CD4-positive, alpha-beta memory T cell (primary cell): ENCODE data around the gene CDC42EP2. TPM values are rescaled to one million over a fixed set of nuclear protein-coding genes. Genes with fewer than 3 reads are reported as not detected.

ENCODE experiments used
- CTCF ChIA-PET: fragments of 350-600 bp; sonication (Branson Sonifier 250); formaldehyde crosslinking; loops from one replicate; lab custom pipeline; 2021; ENCODE audit warnings: inconsistent platforms; ENCODE audit not compliant: partially characterized antibody; lab: Charles Lee
- POLR2A ChIA-PET: fragments of 350-600 bp; sonication (Branson Sonifier 250); formaldehyde crosslinking; loops from one replicate; lab custom pipeline; 2021; ENCODE audit not compliant: partially characterized antibody; lab: Charles Lee
- DNase-seq, 5 donors: peaks; one replicate each; pipeline versions ENCODE4 v3.0.0 to v3.0.0-alpha.2; 2020 to 2022; ENCODE audit warnings: mixed read lengths in 1 of 5
- H3K27ac ChIP-seq: one replicate; pipeline ENCODE4 v1.7.0; 2013; ENCODE audit warnings: low read depth, low read length
- H3K27me3 ChIP-seq: 2 replicates; pipeline ENCODE4 v1.7.0; 2013; ENCODE audit warnings: mild to moderate bottlenecking, low read length, moderate library complexity; ENCODE audit not compliant: insufficient read depth
- H3K36me3 ChIP-seq: 2 replicates; pipeline ENCODE4 v1.7.0; 2013; ENCODE audit warnings: mild to moderate bottlenecking, low read length, moderate library complexity; ENCODE audit not compliant: insufficient read depth
- H3K4me1 ChIP-seq: 2 replicates; pipeline ENCODE4 v1.7.0; 2013; ENCODE audit warnings: mild to moderate bottlenecking, low read length, moderate library complexity; ENCODE audit not compliant: insufficient read depth
- H3K4me3 ChIP-seq, 2 donors: one replicate each; pipeline ENCODE4 v1.7.0; 2013; ENCODE audit warnings: low read length in 2 of 2, mild to moderate bottlenecking in 1 of 2
- H3K9me3 ChIP-seq, 2 donors: one replicate each; pipeline ENCODE4 v1.7.0; 2013; ENCODE audit warnings: low read length in 2 of 2, control low read depth in 1 of 2; ENCODE audit not compliant: control insufficient read depth in 1 of 2
- H3K27ac Mint-ChIP-seq, 7 donors: one replicate each; pipeline ENCODE4 v1.8.0; 2020 to 2021; ENCODE audit warnings: mixed read lengths in 7 of 7, mild to moderate bottlenecking in 6 of 7, inconsistent platforms in 3 of 7, moderate library complexity in 3 of 7
- H3K27me3 Mint-ChIP-seq, 2 donors: one replicate each; pipeline ENCODE4 v1.8.0; 2020 to 2021; ENCODE audit warnings: mixed read lengths in 2 of 2
- H3K36me3 Mint-ChIP-seq, 2 donors: one replicate each; pipeline ENCODE4 v1.8.0; 2020 to 2021; ENCODE audit warnings: mixed read lengths in 2 of 2, inconsistent platforms in 1 of 2, mild to moderate bottlenecking in 1 of 2
- H3K4me1 Mint-ChIP-seq, 4 donors: one replicate each; pipeline ENCODE4 v1.8.0; 2020 to 2021; ENCODE audit warnings: mixed read lengths in 4 of 4, mild to moderate bottlenecking in 1 of 4
- H3K4me3 Mint-ChIP-seq, 8 donors: one replicate each; pipeline ENCODE4 v1.8.0; 2020 to 2021; ENCODE audit warnings: mixed read lengths in 8 of 8, mild to moderate bottlenecking in 7 of 8, moderate library complexity in 6 of 8, inconsistent platforms in 3 of 8
- H3K9me3 Mint-ChIP-seq, 8 donors: one replicate each; pipeline ENCODE4 v1.8.0; 2020 to 2021; ENCODE audit warnings: mixed read lengths in 8 of 8, mild to moderate bottlenecking in 5 of 8, inconsistent platforms in 3 of 8, moderate library complexity in 1 of 8
- intact Hi-C: fragments of 100-400 bp; cut with micrococcal nuclease; formaldehyde crosslinking; loops from one replicate; pipeline ENCODE4 v1.15.1; 2023
- polyA plus RNA-seq, 2 donors: library from polyadenylated mRNA; unstranded; fragments of 300-500 nt; fragmentation: Illumina TruSeq; gene quantifications; one replicate each; pipeline ENCODE4 v1.2.3, GENCODE V29; 2021
- total RNA-seq, 2 experiments: library from RNA; stranded (reverse); gene quantifications; one replicate each; pipeline ENCODE4 v1.2.3, GENCODE V29; 2021

Gene CDC42EP2
- total and polyA plus RNA-seq, 4 experiments from 2014 or later = 0.55 to 0.67 TPM; not detected in 2

GRCh38 chr11:65362320-65362931 is 47.8 kb downstream of the CDC42EP2 start:
- no peaks in the 10 kb centered on the region for H3K36me3 ChIP-seq
- no peaks in the 10 kb centered on the region for H3K9me3 ChIP-seq
- Mint-ChIP-seq H3K4me3 (peak overlapping the region in 1 of 8 donors; percentile 0), H3K27me3 (no peaks in the 10 kb centered on the region), H3K9me3 (no peaks in the 10 kb centered on the region), H3K36me3 (no peaks in the 10 kb centered on the region), H3K4me1 (peaks cover 0 to 3% (median 1%) of the 10 kb centered on the region in 4 donors), H3K27ac (no peak overlapping the region)
- no peak overlapping the region for H3K27ac ChIP-seq
- DNase-seq = no peak
- intact Hi-C loops = no loop called here
- no peaks in the 10 kb centered on the region for H3K27me3 ChIP-seq
- no peak overlapping the region for H3K4me3 ChIP-seq
- ChIA-PET CTCF (no interaction called here), POLR2A (interaction anchor here (1.4 kb wide), 1 partner anchor 136 kb away, joined by 3 read pairs; no protein-coding TSS in a partner anchor)
- H3K4me1 ChIP-seq = no peaks in the 10 kb centered on the region

DNA sequence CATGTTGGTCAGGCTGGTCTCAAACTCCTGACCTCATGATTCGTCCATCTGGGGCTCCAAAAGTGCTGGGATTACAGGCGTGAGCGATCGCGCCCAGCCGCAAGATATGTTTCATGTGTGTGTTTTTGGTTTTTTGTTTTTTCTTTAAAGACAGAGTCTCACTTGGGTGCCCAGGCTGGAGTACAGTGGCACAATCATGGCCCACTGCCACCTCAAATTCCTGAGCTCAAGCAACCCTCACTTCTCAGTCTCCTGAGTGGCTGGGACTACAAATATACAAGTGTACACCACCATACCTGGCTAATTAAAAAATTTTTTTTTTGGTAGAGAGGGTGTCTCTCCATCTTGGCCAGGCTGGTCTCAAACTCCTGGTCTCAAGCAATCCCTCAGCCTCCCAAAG is 48.3 kb downstream of the CDC42EP2 start:
- Histone ChIP-seq H3K27ac (no peak overlapping the region), H3K4me3 (no peak overlapping the region), H3K27me3 (no peaks in the 10 kb centered on the region), H3K4me1 (no peaks in the 10 kb centered on the region), H3K9me3 (no peaks in the 10 kb centered on the region), H3K36me3 (no peaks in the 10 kb centered on the region)
- Mint-ChIP-seq H3K27me3 (no peaks in the 10 kb centered on the region), H3K9me3 (no peaks in the 10 kb centered on the region), H3K4me1 (peaks cover 0 to 3% (median 1%) of the 10 kb centered on the region in 4 donors), H3K27ac (no peak overlapping the region), H3K4me3 (no peak overlapping the region), H3K36me3 (no peaks in the 10 kb centered on the region)
- intact Hi-C loops = no loop called here
- CTCF ChIA-PET = no interaction called here
- POLR2A ChIA-PET = interaction anchor here (1.2 kb wide), 1 partner anchor 29 kb away, joined by 3 read pairs; the partner anchor contains the start of gene DPF2
- no peak for DNase-seq

DNA sequence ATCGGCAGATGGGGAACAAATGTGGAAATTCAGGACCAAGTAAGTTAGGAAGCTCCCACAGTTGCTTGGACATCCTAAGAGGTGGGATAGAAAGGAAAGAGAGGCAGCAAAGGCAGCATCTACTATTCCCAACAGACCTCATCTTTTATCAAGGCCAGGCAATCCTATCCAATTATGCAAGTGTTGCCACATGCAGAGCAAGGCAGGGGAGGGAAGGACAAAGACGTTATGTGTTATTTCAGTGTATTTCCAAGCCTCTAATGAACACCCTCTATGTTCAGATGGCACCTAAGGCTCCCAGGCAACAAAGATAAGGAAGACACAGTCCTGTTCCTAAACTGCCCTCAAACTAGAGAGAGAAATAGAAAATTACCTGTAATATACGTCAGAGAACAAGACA is 49.1 kb downstream of the CDC42EP2 start:
- Histone ChIP-seq H3K27ac (no peak overlapping the region), H3K27me3 (no peaks in the 10 kb centered on the region), H3K4me1 (no peaks in the 10 kb centered on the region), H3K4me3 (no peak overlapping the region), H3K36me3 (no peaks in the 10 kb centered on the region), H3K9me3 (no peaks in the 10 kb centered on the region)
- intact Hi-C loops = no loop called here
- Mint-ChIP-seq H3K4me1 (peaks cover 0 to 3% (median 1%) of the 10 kb centered on the region in 4 donors), H3K27ac (peak overlapping the region in 2 of 7 donors; percentile 14 to 35), H3K9me3 (no peaks in the 10 kb centered on the region), H3K27me3 (no peaks in the 10 kb centered on the region), H3K4me3 (no peak overlapping the region), H3K36me3 (no peaks in the 10 kb centered on the region)
- DNase-seq = no peak
- ChIA-PET POLR2A (interaction anchor here (1.2 kb wide), 1 partner anchor 30 kb away, joined by 3 read pairs; the partner anchor contains the start of gene DPF2), CTCF (no interaction called here)

GRCh38 chr11:65366340-65366773 is 51.7 kb downstream of the CDC42EP2 start:
- H3K4me1 Mint-ChIP-seq = peaks cover 0 to 3% (median 1%) of the 10 kb centered on the region in 4 donors
- no peak overlapping the region for H3K27ac Mint-ChIP-seq
- POLR2A ChIA-PET = interaction anchor here (1.3 to 2.8 kb wide), 5 partner anchors 58 to 144 kb away, joined by 4 to 12 read pairs (median 8); partner anchors contain the start of gene MALAT1
- DNase-seq = peak; percentile 59 to 69 (median 64)
- H3K27ac ChIP-seq = no peak overlapping the region
- no peak overlapping the region for H3K4me3 Mint-ChIP-seq
- H3K4me1 ChIP-seq = no peaks in the 10 kb centered on the region
- CTCF ChIA-PET = interaction anchor here (1.0 to 3.2 kb wide), 3 partner anchors 98 to 143 kb away, joined by 3 to 17 read pairs (median 6); no protein-coding TSS in a partner anchor
- H3K4me3 ChIP-seq = no peak overlapping the region
- H3K27me3 Mint-ChIP-seq = no peaks in the 10 kb centered on the region
- H3K27me3 ChIP-seq = no peaks in the 10 kb centered on the region
- H3K9me3 Mint-ChIP-seq = no peaks in the 10 kb centered on the region
- H3K36me3 ChIP-seq = no peaks in the 10 kb centered on the region
- intact Hi-C loops = loop anchor here (1.0 to 5.0 kb wide), 5 partner anchors 16 to 221 kb away; partner anchors contain the start of gene SLC25A45
- no peaks in the 10 kb centered on the region for H3K9me3 ChIP-seq
- H3K36me3 Mint-ChIP-seq = no peaks in the 10 kb centered on the region

DNA sequence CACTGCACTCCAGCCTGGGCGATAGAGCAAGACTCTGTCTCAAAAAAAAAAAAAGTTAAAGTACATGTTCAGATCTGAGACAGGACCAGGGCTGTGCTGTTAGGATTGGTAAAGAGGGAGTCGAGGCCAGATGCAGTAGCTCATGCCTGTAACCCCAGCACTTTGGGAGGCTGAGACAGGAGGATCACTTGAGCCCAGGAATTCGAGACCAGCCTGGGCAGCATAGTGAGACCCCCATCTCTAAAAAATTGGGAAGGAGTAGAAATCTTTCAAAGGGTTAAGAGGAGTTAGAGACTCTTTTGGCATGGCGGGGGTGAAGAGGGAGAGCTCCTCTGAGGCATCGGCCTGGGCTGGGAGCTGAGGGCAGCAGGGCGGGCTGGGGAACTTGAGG is 56.0 kb downstream of the CDC42EP2 start:
- peaks cover 0 to 2% (median 0%) of the 10 kb centered on the region in 4 donors for H3K4me1 Mint-ChIP-seq
- no peaks in the 10 kb centered on the region for H3K27me3 Mint-ChIP-seq
- no peak overlapping the region for H3K27ac ChIP-seq
- no peaks in the 10 kb centered on the region for H3K4me1 ChIP-seq
- intact Hi-C loops = no loop called here
- no peaks in the 10 kb centered on the region for H3K36me3 Mint-ChIP-seq
- H3K27me3 ChIP-seq = no peaks in the 10 kb centered on the region
- no peaks in the 10 kb centered on the region for H3K9me3 ChIP-seq
- no peak overlapping the region for H3K4me3 Mint-ChIP-seq
- no peak overlapping the region for H3K4me3 ChIP-seq
- peak overlapping the region in 2 of 7 donors; percentile 29 to 46 for H3K27ac Mint-ChIP-seq
- ChIA-PET POLR2A (interaction anchor here (0.6 to 2.5 kb wide), 6 partner anchors 9 to 294 kb away, joined by 3 to 9 read pairs (median 4); no protein-coding TSS in a partner anchor), CTCF (interaction anchor here (0.9 to 2.8 kb wide), 3 partner anchors 10 to 12 kb away, joined by 3 to 14 read pairs (median 3); no protein-coding TSS in a partner anchor)
- no peaks in the 10 kb centered on the region for H3K36me3 ChIP-seq
- H3K9me3 Mint-ChIP-seq = no peaks in the 10 kb centered on the region
- no peak for DNase-seq

Other genes with a start within 250 kb of the CDC42EP2 start
- under 1 TPM; 0.41 to 0.64 TPM for gene CDCA5, start 230.8 kb upstream of the CDC42EP2 start, total RNA-seq
- gene CDCA5, start 230.8 kb upstream of the CDC42EP2 start, polyA plus RNA-seq = under 1 TPM in 1 of 2 donors, not detected in 1; 0.41 TPM
- 10 to 100 TPM; 48.6 to 51.9 TPM for gene ZFPL1, start 230.6 kb upstream of the CDC42EP2 start, total RNA-seq
- 10 to 100 TPM; 28.7 to 31.0 TPM for gene ZFPL1, start 230.6 kb upstream of the CDC42EP2 start, polyA plus RNA-seq
- 100 to 1,000 TPM; 221 to 226 TPM for gene VPS51, start 218.7 kb upstream of the CDC42EP2 start, total RNA-seq
- gene VPS51, start 218.7 kb upstream of the CDC42EP2 start, polyA plus RNA-seq = 100 to 1,000 TPM in 1 of 2 donors, 10 to 100 TPM in 1; 87.0 to 113 TPM
- gene TM7SF2, start 203.0 kb upstream of the CDC42EP2 start, total RNA-seq = 10 to 100 TPM; 22.4 to 27.2 TPM
- 10 to 100 TPM in 1 of 2 donors, 1 to 10 TPM in 1; 9.1 to 12.1 TPM for gene TM7SF2, start 203.0 kb upstream of the CDC42EP2 start, polyA plus RNA-seq
- 10 to 100 TPM; 15.9 to 16.5 TPM for gene ZNHIT2, start 197.2 kb upstream of the CDC42EP2 start, total RNA-seq
- gene ZNHIT2, start 197.2 kb upstream of the CDC42EP2 start, polyA plus RNA-seq = 10 to 100 TPM; 13.1 to 22.5 TPM
- 1,000 to 10,000 TPM; 1,571 to 1,690 TPM for gene FAU, start 192.7 kb upstream of the CDC42EP2 start, total RNA-seq
- gene FAU, start 192.7 kb upstream of the CDC42EP2 start, polyA plus RNA-seq = 1,000 to 10,000 TPM in 1 of 2 donors, 100 to 1,000 TPM in 1; 913 to 1,018 TPM
- gene MRPL49, start 192.5 kb upstream of the CDC42EP2 start, total RNA-seq = 10 to 100 TPM; 59.6 to 60.6 TPM
- gene MRPL49, start 192.5 kb upstream of the CDC42EP2 start, polyA plus RNA-seq = 100 to 1,000 TPM in 1 of 2 donors, 10 to 100 TPM in 1; 81.1 to 118 TPM
- gene SYVN1, start 180.3 kb upstream of the CDC42EP2 start, total RNA-seq = 10 to 100 TPM; 74.0 to 76.5 TPM
- gene SYVN1, start 180.3 kb upstream of the CDC42EP2 start, polyA plus RNA-seq = 10 to 100 TPM in 1 of 2 donors, 1 to 10 TPM in 1; 2.8 to 17.0 TPM
- gene SPDYC, start 144.6 kb upstream of the CDC42EP2 start, total RNA-seq = not detected
- not detected for gene SPDYC, start 144.6 kb upstream of the CDC42EP2 start, polyA plus RNA-seq
- 100 to 1,000 TPM; 135 to 141 TPM for gene CAPN1, start 132.9 kb upstream of the CDC42EP2 start, total RNA-seq
- 100 to 1,000 TPM; 115 to 127 TPM for gene CAPN1, start 132.9 kb upstream of the CDC42EP2 start, polyA plus RNA-seq
- 10 to 100 TPM; 26.4 to 27.3 TPM for gene POLA2, start 52.9 kb upstream of the CDC42EP2 start, total RNA-seq
- gene POLA2, start 52.9 kb upstream of the CDC42EP2 start, polyA plus RNA-seq = 10 to 100 TPM in 1 of 2 donors, 1 to 10 TPM in 1; 7.8 to 13.7 TPM
- 100 to 1,000 TPM; 101 to 102 TPM for gene DPF2, start 19.0 kb downstream of the CDC42EP2 start, total RNA-seq
- gene DPF2, start 19.0 kb downstream of the CDC42EP2 start, polyA plus RNA-seq = 10 to 100 TPM; 65.1 to 67.8 TPM
- 1 to 10 TPM in 1 of 2 experiments, under 1 TPM in 1; 0.96 to 1.1 TPM for gene TIGD3, start 39.9 kb downstream of the CDC42EP2 start, total RNA-seq
- under 1 TPM in 1 of 2 donors, not detected in 1; 0.26 TPM for gene TIGD3, start 39.9 kb downstream of the CDC42EP2 start, polyA plus RNA-seq
- gene SLC25A45, start 67.8 kb downstream of the CDC42EP2 start, total RNA-seq = 10 to 100 TPM; 17.0 to 24.2 TPM
- gene SLC25A45, start 67.8 kb downstream of the CDC42EP2 start, polyA plus RNA-seq = 10 to 100 TPM in 1 of 2 donors, 1 to 10 TPM in 1; 7.2 to 15.0 TPM
- 10 to 100 TPM; 69.1 to 71.2 TPM for gene FRMD8, start 71.8 kb downstream of the CDC42EP2 start, total RNA-seq
- 10 to 100 TPM; 44.1 to 55.6 TPM for gene FRMD8, start 71.8 kb downstream of the CDC42EP2 start, polyA plus RNA-seq
- 100 to 1,000 TPM; 685 to 687 TPM for gene NEAT1, start 107.9 kb downstream of the CDC42EP2 start, total RNA-seq
- 1 to 10 TPM; 2.3 to 4.0 TPM for gene NEAT1, start 107.9 kb downstream of the CDC42EP2 start, polyA plus RNA-seq
- over 10,000 TPM; 29,058 to 29,932 TPM for gene MALAT1, start 184.2 kb downstream of the CDC42EP2 start, total RNA-seq
- 1,000 to 10,000 TPM; 2,969 to 3,488 TPM for gene MALAT1, start 184.2 kb downstream of the CDC42EP2 start, polyA plus RNA-seq
- gene SCYL1, start 210.2 kb downstream of the CDC42EP2 start, total RNA-seq = 10 to 100 TPM; 72.5 to 81.3 TPM
- 10 to 100 TPM; 22.9 to 40.8 TPM for gene SCYL1, start 210.2 kb downstream of the CDC42EP2 start, polyA plus RNA-seq
- gene LTBP3, start 243.5 kb downstream of the CDC42EP2 start, total RNA-seq = 100 to 1,000 TPM; 201 to 211 TPM
- 10 to 100 TPM in 1 of 2 donors, 1 to 10 TPM in 1; 9.0 to 23.6 TPM for gene LTBP3, start 243.5 kb downstream of the CDC42EP2 start, polyA plus RNA-seq